Endothelial cell of umbilical vein (primary cell): ENCODE data around the gene TMEM214. TPM values are rescaled to one million over a fixed set of nuclear protein-coding genes. Genes with fewer than 3 reads are reported as not detected.

Source experiments
- BruUV-seq: library from RNA; stranded (reverse); fragments of 400-500 nt; replicated peaks from 2 replicates; lab custom pipeline; 2021; lab: Mats Ljungman, UMichigan
- CTCF ChIA-PET: fragments of 300-600, 350-600 bp; sonication (Branson Sonifier 250); formaldehyde crosslinking; loops from one replicate; lab custom pipeline; 2021; ENCODE audit warnings: antibody characterized with exemption, inconsistent platforms; lab: Charles Lee
- POLR2A ChIA-PET: fragments of 300-600, 350-600 bp; sonication (Branson Sonifier 250); formaldehyde crosslinking; loops from one replicate; lab custom pipeline; 2021; ENCODE audit warnings: antibody characterized with exemption, inconsistent platforms; lab: Charles Lee
- DNase-seq: peaks from one replicate; pipeline ENCODE4 v3.0.0-alpha.2; 2011; ENCODE audit warnings: low read depth, low spot score
- FAIRE-seq: peaks from 2 replicates; lab custom pipeline; 2011; peaks lifted over from hg19 to GRCh38; lab: Jason Lieb, UNC
- H2AFZ ChIP-seq: 2 replicates; pipeline ENCODE4 v1.6.0; 2012; ENCODE audit warnings: low read depth, low read length, control low read depth, inconsistent platforms
- H3K27ac ChIP-seq: 2 replicates; pipeline ENCODE4 v1.5.1; 2011; ENCODE audit warnings: low read depth, mild to moderate bottlenecking, control low read depth, low read length, moderate library complexity; ENCODE audit not compliant: insufficient read depth
- H3K27me3 ChIP-seq, 2 experiments: 2 replicates each; pipeline versions ENCODE4 v1.6.0 to v1.6.1; 2011; ENCODE audit warnings: low read length in 2 of 2, mixed read lengths in 1 of 2; ENCODE audit not compliant: control insufficient read depth in 2 of 2, insufficient read depth in 2 of 2
- H3K36me3 ChIP-seq, 2 experiments: 2 replicates in 1 of 2; 3 replicates in 1 of 2; pipeline ENCODE4 v1.5.1; 2011; ENCODE audit warnings: low read length in 2 of 2, mild to moderate bottlenecking in 1 of 2, moderate library complexity in 1 of 2; ENCODE audit not compliant: control insufficient read depth in 2 of 2, insufficient read depth in 2 of 2; ENCODE audit errors: extremely low read depth in 1 of 2
- H3K4me1 ChIP-seq: 3 replicates; pipeline ENCODE4 v1.5.1; 2011; ENCODE audit warnings: mild to moderate bottlenecking, low read length; ENCODE audit not compliant: control insufficient read depth, insufficient read depth; ENCODE audit errors: extremely low read depth
- H3K4me2 ChIP-seq: 2 replicates; pipeline ENCODE4 v1.6.1; 2011; ENCODE audit warnings: low read length, control low read depth, mixed read lengths; ENCODE audit not compliant: insufficient read depth
- H3K4me3 ChIP-seq, 3 experiments: fragments of 200-600 bp in 1 of 3; sonication (generic), shearing (Covaris generic) in 1 of 3; replicated peaks in 1 of 3; 2 replicates each; pipeline ENCODE4 v1.5.1; 2011 to 2016; ENCODE audit warnings: control low read depth in 3 of 3, low read length in 3 of 3, mild to moderate bottlenecking in 2 of 3, inconsistent platforms in 1 of 3, low read depth in 1 of 3, moderate library complexity in 1 of 3; ENCODE audit not compliant: insufficient read depth in 1 of 3
- H3K79me2 ChIP-seq: 2 replicates; pipeline ENCODE4 v1.6.0; 2012; ENCODE audit warnings: low read length, inconsistent platforms; ENCODE audit not compliant: control insufficient read depth, insufficient read depth
- H3K9ac ChIP-seq: replicated peaks from 2 replicates; pipeline ENCODE3; 2011; ENCODE audit warnings: low read length, control low read depth; ENCODE audit not compliant: insufficient read depth; ENCODE audit errors: extremely low read depth
- H3K9me1 ChIP-seq: replicated peaks from 3 replicates; pipeline ENCODE4 v1.6.0; 2011; ENCODE audit warnings: mild to moderate bottlenecking, low read length; ENCODE audit not compliant: control insufficient read depth, insufficient read depth; ENCODE audit errors: extremely low read depth
- H3K9me3 ChIP-seq: replicated peaks from 2 replicates; pipeline ENCODE4 v1.5.1; 2012; ENCODE audit warnings: low read length, inconsistent platforms; ENCODE audit not compliant: control insufficient read depth, insufficient read depth
- H4K20me1 ChIP-seq: replicated peaks from 2 replicates; pipeline ENCODE3; 2011; ENCODE audit warnings: mild to moderate bottlenecking, low read length; ENCODE audit not compliant: control insufficient read depth, insufficient read depth; ENCODE audit errors: extremely low read depth
- EZH2 ChIP-seq: IDR thresholded peaks from 2 replicates; pipeline ENCODE4 v1.6.1; 2012; ENCODE audit warnings: borderline replicate concordance, low read depth, mild to moderate bottlenecking, moderate library complexity, low read length, inconsistent platforms; ENCODE audit not compliant: severe bottlenecking
- POLR2A ChIP-seq: IDR thresholded peaks from 2 replicates; pipeline ENCODE4 v1.6.1; 2012; ENCODE audit warnings: low read depth, mild to moderate bottlenecking, control low read depth, low read length
- dilution Hi-C: fragments of 300-500 bp; cut with MboI; formaldehyde crosslinking; loops from one replicate; pipeline ENCODE4 v1.15.0; 2019; ENCODE audit warnings: low sequenced_read_pairs; ENCODE audit not compliant: extremely low pct_ligation_motif_present
- intact Hi-C: fragments of 100-400 bp; cut with micrococcal nuclease; formaldehyde crosslinking; loops from one replicate; pipeline ENCODE4 v1.10.0; 2022
- polyA plus RNA-seq, 4 experiments: library from polyadenylated mRNA; depleted of rRNA in 3 of 4; stranded (reverse) in 3 of 4; unstranded in 1 of 4; fragments of >200 nt; gene quantifications; 2 replicates each; pipeline versions ENCODE4 v1.2.1 to v1.2.3, GENCODE V29; 2011 to 2012; ENCODE audit warnings: missing spikeins in 1 of 4
- total RNA-seq: library from RNA; stranded (reverse); gene quantifications from 2 replicates; pipeline ENCODE4 v1.2.3, GENCODE V29; 2021

Gene TMEM214
- total and polyA plus RNA-seq, 2 donors (not counting 3 experiments of a cell fraction or from before 2014, with no cell fraction given), result 109 to 163 TPM

DNA sequence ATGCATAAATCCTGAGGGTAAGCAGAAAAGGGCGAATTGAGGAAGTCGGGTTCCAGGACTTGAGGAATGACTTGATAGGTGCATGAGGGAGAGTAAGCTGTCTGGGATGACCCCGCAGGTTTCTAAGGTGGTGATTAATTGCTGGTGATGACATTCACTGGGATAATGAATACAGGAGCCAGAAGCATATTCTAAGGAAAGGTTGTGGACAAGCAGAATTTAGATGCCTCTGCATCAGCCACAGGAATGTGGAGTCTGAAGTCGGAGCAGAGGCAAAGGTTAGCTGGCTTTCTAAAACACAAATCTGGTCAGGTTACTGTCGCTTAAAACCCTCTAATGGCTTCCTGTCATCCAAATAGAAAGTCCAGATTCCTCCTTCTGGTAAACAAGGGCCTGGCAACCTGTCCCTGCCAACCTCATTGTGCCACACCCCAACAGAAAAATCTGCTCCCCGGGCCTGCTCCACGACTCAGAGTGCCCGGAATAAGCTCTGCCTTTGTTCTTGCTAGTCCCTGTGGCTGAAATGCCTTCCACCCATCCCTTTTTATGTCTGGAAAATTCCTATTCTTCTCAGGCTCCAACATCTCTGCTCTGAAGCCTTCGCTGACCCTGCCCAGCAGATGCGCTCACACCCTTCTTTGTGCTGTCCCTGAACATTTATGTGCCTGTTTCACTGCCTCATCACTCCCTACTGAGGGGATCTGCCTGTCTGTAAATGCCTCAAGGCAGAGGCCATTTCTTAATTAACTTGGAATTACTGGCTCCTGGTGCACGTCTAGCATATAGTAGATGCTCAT lies 11.3 kb upstream of the TMEM214 start:
- no peak for TF ChIP-seq POLR2A
- H4K20me1 ChIP-seq, result no peaks in the 10 kb centered on the region
- H3K4me1 ChIP-seq, result peaks cover 3% of the 10 kb centered on the region
- no peak overlapping the region for H3K27ac ChIP-seq
- H3K27me3 ChIP-seq, result no peaks in the 10 kb centered on the region
- intact Hi-C loops, result no loop called here
- no peak overlapping the region for H3K9ac ChIP-seq
- CTCF ChIA-PET, result interaction anchor here (0.7 to 1.2 kb wide), 3 partner anchors 60 to 175 kb away, joined by 3 to 4 read pairs (median 3); no protein-coding TSS in a partner anchor
- POLR2A ChIA-PET, result no interaction called here
- H3K79me2 ChIP-seq, result no peaks in the 10 kb centered on the region
- no TSS peak for BruUV-seq
- no peak overlapping the region for H3K4me3 ChIP-seq
- no peaks in the 10 kb centered on the region for H3K9me3 ChIP-seq
- H3K36me3 ChIP-seq, result peaks cover 0 to 10% of the 10 kb centered on the region in 2 experiments
- no peaks in the 10 kb centered on the region for H3K9me1 ChIP-seq
- DNase-seq (no peak), FAIRE-seq (no peak)
- H2AFZ ChIP-seq, result no peak overlapping the region
- no peak overlapping the region for H3K4me2 ChIP-seq
- dilution Hi-C loops, result no loop called here

GRCh38 chr2:27023740-27024139 lies 9.0 kb upstream of the TMEM214 start:
- Histone ChIP-seq H3K9ac (no peak overlapping the region), H3K9me3 (no peaks in the 10 kb centered on the region), H2AFZ (no peak overlapping the region), H3K36me3 (peaks cover 0 to 10% of the 10 kb centered on the region in 2 experiments), H3K27me3 (no peaks in the 10 kb centered on the region), H3K4me2 (no peak overlapping the region), H3K4me3 (no peak overlapping the region), H3K4me1 (peaks cover 3% of the 10 kb centered on the region), H3K9me1 (no peaks in the 10 kb centered on the region), H3K79me2 (no peaks in the 10 kb centered on the region), H3K27ac (no peak overlapping the region), H4K20me1 (no peaks in the 10 kb centered on the region)
- FAIRE-seq, result no peak
- intact Hi-C loops (no loop called here), dilution Hi-C loops (no loop called here)
- no peak for DNase-seq
- no peak for TF ChIP-seq EZH2
- ChIA-PET CTCF (interaction anchor here (1.1 to 2.7 kb wide), 5 partner anchors 28 to 177 kb away, joined by 3 to 19 read pairs (median 5); partner anchors contain the start of gene AGBL5), POLR2A (no interaction called here)
- no TSS peak for BruUV-seq
